Measurements from ENCODE around the gene PAPPA. TPM values are rescaled to one million over a fixed set of nuclear protein-coding genes. Genes with fewer than 3 reads are reported as not detected.

PAPPA gene
- polyA plus RNA-seq, 4 donors, result 3.4 to 8.7 (median 4.2) TPM

- no peak for DNase-seq (ENCODE audit: low read depth in 4 of 4, low spot score in 2 of 4)
Measured at GRCh38 chr9:116372786-116373185, 219.2 kb downstream of the PAPPA start.

GRCh38 chr9:116377179-116377798, 223.7 kb downstream of the PAPPA start:
- DNase-seq (ENCODE audit: low read depth in 4 of 4, low spot score in 2 of 4), result no peak

- no peak for DNase-seq (ENCODE audit: low read depth in 4 of 4, low spot score in 2 of 4)
Measured at GRCh38 chr9:116378873-116379272, 225.3 kb downstream of the PAPPA start.

GRCh38 chr9:116379821-116380220, 226.2 kb downstream of the PAPPA start:
- DNase-seq (ENCODE audit: low read depth in 4 of 4, low spot score in 2 of 4), result no peak

GRCh38 chr9:116380496-116380995, 227.0 kb downstream of the PAPPA start:
- no peak for DNase-seq (ENCODE audit: low read depth in 4 of 4, low spot score in 2 of 4)

GRCh38 chr9:116381350-116381749, 227.8 kb downstream of the PAPPA start:
- DNase-seq (ENCODE audit: low read depth in 4 of 4, low spot score in 2 of 4), result no peak

- DNase-seq (ENCODE audit: low read depth in 4 of 4, low spot score in 2 of 4), result no peak
Measured at GRCh38 chr9:116382053-116382452, 228.5 kb downstream of the PAPPA start.

GRCh38 chr9:116383133-116383532, 229.5 kb downstream of the PAPPA start:
- DNase-seq (ENCODE audit: low read depth in 4 of 4, low spot score in 2 of 4), result no peak

GRCh38 chr9:116383936-116384335, 230.3 kb downstream of the PAPPA start:
- no peak for DNase-seq (ENCODE audit: low read depth in 4 of 4, low spot score in 2 of 4)

- DNase-seq (ENCODE audit: low read depth in 4 of 4, low spot score in 2 of 4), result no peak
Measured at GRCh38 chr9:116387934-116388698, 234.5 kb downstream of the PAPPA start.

GRCh38 chr9:116389541-116390302, 236.1 kb downstream of the PAPPA start:
- no peak for DNase-seq (ENCODE audit: low read depth in 4 of 4, low spot score in 2 of 4)

GRCh38 chr9:116390303-116391228, 237.0 kb downstream of the PAPPA start:
- DNase-seq (ENCODE audit: low read depth in 4 of 4, low spot score in 2 of 4), result no peak

- DNase-seq (ENCODE audit: low read depth in 4 of 4, low spot score in 2 of 4), result no peak
Measured at GRCh38 chr9:116391306-116391900, 237.8 kb downstream of the PAPPA start.

GRCh38 chr9:116393198-116393597, 239.6 kb downstream of the PAPPA start:
- no peak for DNase-seq (ENCODE audit: low read depth in 4 of 4, low spot score in 2 of 4)

- DNase-seq (ENCODE audit: low read depth in 4 of 4, low spot score in 2 of 4), result no peak
Measured at GRCh38 chr9:116394070-116394469, 240.5 kb downstream of the PAPPA start.

GRCh38 chr9:116394894-116395698, 241.5 kb downstream of the PAPPA start:
- no peak for DNase-seq (ENCODE audit: low read depth in 4 of 4, low spot score in 2 of 4)

GRCh38 chr9:116395699-116396037, 242.1 kb downstream of the PAPPA start:
- DNase-seq (ENCODE audit: low read depth in 4 of 4, low spot score in 2 of 4), result no peak

GRCh38 chr9:116403171-116403570, 249.6 kb downstream of the PAPPA start:
- DNase-seq (ENCODE audit: low read depth in 4 of 4, low spot score in 2 of 4), result no peak

- no peak for DNase-seq (ENCODE audit: low read depth in 4 of 4, low spot score in 2 of 4)
Measured at GRCh38 chr9:116404228-116404627, 250.6 kb downstream of the PAPPA start.
